Mucosa of stomach (tissue), 1 donor: Measurements from ENCODE around the gene EEF1B2.
"Not testable (repeated sequence)": the region's sequence is repeated elsewhere in the genome, so short reads cannot be mapped to it uniquely, and the experiment has no call there.

Source experiments
- H3K27me3 ChIP-seq: one replicate; pipeline ENCODE4 v1.7.0; 2013; ENCODE audit warnings: mild to moderate bottlenecking, low read length; ENCODE audit not compliant: control insufficient read depth, insufficient read depth
- H3K36me3 ChIP-seq: one replicate; pipeline ENCODE4 v1.7.0; 2013; ENCODE audit warnings: low read length; ENCODE audit not compliant: control insufficient read depth, insufficient read depth
- H3K4me1 ChIP-seq: one replicate; pipeline ENCODE4 v1.7.0; 2013; ENCODE audit warnings: mild to moderate bottlenecking, low read length; ENCODE audit not compliant: control insufficient read depth, insufficient read depth
- H3K4me3 ChIP-seq: one replicate; pipeline ENCODE4 v1.7.0; 2013; ENCODE audit warnings: low read length
- H3K9ac ChIP-seq: one replicate; pipeline ENCODE4 v1.7.0; 2013; ENCODE audit warnings: mild to moderate bottlenecking, low read length, moderate library complexity
- H3K9me3 ChIP-seq: one replicate; pipeline ENCODE4 v1.7.0; 2013; ENCODE audit warnings: mild to moderate bottlenecking, low read length, moderate library complexity; ENCODE audit not compliant: control insufficient read depth
- donor health status: Pancreatic carcinoma.

The EEF1B2 gene

GRCh38 chr2:206202446-206202845 is 42.8 kb downstream of the EEF1B2 start:
- Histone ChIP-seq H3K4me3 (no peak overlapping the region), H3K9me3 (no peaks in the 10 kb centered on the region), H3K27me3 (peaks cover 4% of the 10 kb centered on the region), H3K36me3 (no peaks in the 10 kb centered on the region), H3K4me1 (peaks cover 9% of the 10 kb centered on the region), H3K9ac (no peak overlapping the region)

- Histone ChIP-seq H3K27me3 (peaks cover under 1% of the 10 kb centered on the region), H3K9ac (no peak overlapping the region), H3K4me1 (peaks cover 9% of the 10 kb centered on the region), H3K4me3 (no peak overlapping the region), H3K9me3 (no peaks in the 10 kb centered on the region), H3K36me3 (no peaks in the 10 kb centered on the region)
These were observed 43.6 kb downstream of the EEF1B2 start for GRCh38 chr2:206203331-206203730.

- Histone ChIP-seq H3K4me1 (peaks cover 9% of the 10 kb centered on the region), H3K27me3 (no peaks in the 10 kb centered on the region), H3K9me3 (no peaks in the 10 kb centered on the region), H3K36me3 (no peaks in the 10 kb centered on the region), H3K4me3 (no peak overlapping the region), H3K9ac (no peak overlapping the region)
These were observed 45.0 kb downstream of the EEF1B2 start for GRCh38 chr2:206204710-206205109.

GRCh38 chr2:206207316-206207715 is 47.6 kb downstream of the EEF1B2 start:
- H3K36me3 ChIP-seq, H3K9me3 ChIP-seq, H3K4me3 ChIP-seq, H3K27me3 ChIP-seq, H3K4me1 ChIP-seq, H3K9ac ChIP-seq: not testable (repeated sequence)

GRCh38 chr2:206208900-206209299 is 49.2 kb downstream of the EEF1B2 start:
- no peak overlapping the region for H3K9ac ChIP-seq
- H3K4me1 ChIP-seq, result peaks cover 18% of the 10 kb centered on the region
- H3K27me3 ChIP-seq, result no peaks in the 10 kb centered on the region
- H3K36me3 ChIP-seq, result no peaks in the 10 kb centered on the region
- H3K9me3 ChIP-seq, result no peaks in the 10 kb centered on the region
- H3K4me3 ChIP-seq, result no peak overlapping the region

- Histone ChIP-seq H3K9me3 (no peaks in the 10 kb centered on the region), H3K27me3 (no peaks in the 10 kb centered on the region), H3K4me1 (peaks cover 18% of the 10 kb centered on the region), H3K4me3 (no peak overlapping the region), H3K36me3 (no peaks in the 10 kb centered on the region), H3K9ac (no peak overlapping the region)
These were observed 52.1 kb downstream of the EEF1B2 start for GRCh38 chr2:206211657-206212255.
